ENCODE data around the gene ZNF648. TPM values are rescaled to one million over a fixed set of nuclear protein-coding genes. Genes with fewer than 3 reads are reported as not detected.

ZNF648 gene
- total RNA-seq, 1 donor, result not detected

DNA sequence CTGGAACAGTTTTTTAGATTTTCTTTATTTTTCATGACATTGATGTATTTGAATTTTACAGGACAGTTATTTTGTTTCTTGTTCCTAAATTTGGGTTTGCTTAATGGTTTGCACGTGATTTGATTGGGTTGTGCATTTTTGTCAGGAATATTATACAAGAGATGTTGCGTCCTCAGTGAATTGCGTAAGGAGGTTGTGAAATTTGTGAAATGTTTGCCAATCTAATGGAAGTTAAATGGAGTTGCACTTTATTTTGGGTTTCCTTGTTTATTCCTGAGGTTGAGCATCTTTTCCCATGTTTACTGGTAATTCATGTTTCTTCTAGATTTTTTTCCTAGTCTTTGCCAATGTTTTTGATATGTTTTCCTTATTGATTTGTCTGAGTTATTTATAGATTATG is 19.9 kb downstream of the ZNF648 start:
- Histone ChIP-seq H3K36me3 (ENCODE audit: insufficient read depth, low read length) (no peaks in the 10 kb centered on the region), H3K4me3 (ENCODE audit: insufficient read depth, low read length) (no peak overlapping the region), H4K20me1 (ENCODE audit: insufficient read depth, low read length) (no peaks in the 10 kb centered on the region), H3K27me3 (ENCODE audit: insufficient read depth, low read length) (no peaks in the 10 kb centered on the region), H3K4me2 (ENCODE audit: insufficient read depth, low read length) (no peak overlapping the region), H3K4me1 (ENCODE audit: insufficient read depth, low read length) (no peaks in the 10 kb centered on the region), H3K27ac (ENCODE audit: low read depth, low read length) (no peak overlapping the region), H3K9me3 (ENCODE audit: low read depth, low read length) (no peaks in the 10 kb centered on the region), H3K79me2 (ENCODE audit: insufficient read depth, low read length) (no peaks in the 10 kb centered on the region), H2AFZ (ENCODE audit: low read length) (no peak overlapping the region)
- TF ChIP-seq, protein P1, sequence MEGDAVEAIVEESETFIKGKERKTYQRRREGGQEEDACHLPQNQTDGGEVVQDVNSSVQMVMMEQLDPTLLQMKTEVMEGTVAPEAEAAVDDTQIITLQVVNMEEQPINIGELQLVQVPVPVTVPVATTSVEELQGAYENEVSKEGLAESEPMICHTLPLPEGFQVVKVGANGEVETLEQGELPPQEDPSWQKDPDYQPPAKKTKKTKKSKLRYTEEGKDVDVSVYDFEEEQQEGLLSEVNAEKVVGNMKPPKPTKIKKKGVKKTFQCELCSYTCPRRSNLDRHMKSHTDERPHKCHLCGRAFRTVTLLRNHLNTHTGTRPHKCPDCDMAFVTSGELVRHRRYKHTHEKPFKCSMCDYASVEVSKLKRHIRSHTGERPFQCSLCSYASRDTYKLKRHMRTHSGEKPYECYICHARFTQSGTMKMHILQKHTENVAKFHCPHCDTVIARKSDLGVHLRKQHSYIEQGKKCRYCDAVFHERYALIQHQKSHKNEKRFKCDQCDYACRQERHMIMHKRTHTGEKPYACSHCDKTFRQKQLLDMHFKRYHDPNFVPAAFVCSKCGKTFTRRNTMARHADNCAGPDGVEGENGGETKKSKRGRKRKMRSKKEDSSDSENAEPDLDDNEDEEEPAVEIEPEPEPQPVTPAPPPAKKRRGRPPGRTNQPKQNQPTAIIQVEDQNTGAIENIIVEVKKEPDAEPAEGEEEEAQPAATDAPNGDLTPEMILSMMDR (IDR thresholded peaks at IDR 0.05; ENCODE audit: extremely low read depth, low read depth, low read length), result no peak
- DNase-seq (ENCODE audit: insufficient read length, low spot score, missing footprints), result no peak

DNA sequence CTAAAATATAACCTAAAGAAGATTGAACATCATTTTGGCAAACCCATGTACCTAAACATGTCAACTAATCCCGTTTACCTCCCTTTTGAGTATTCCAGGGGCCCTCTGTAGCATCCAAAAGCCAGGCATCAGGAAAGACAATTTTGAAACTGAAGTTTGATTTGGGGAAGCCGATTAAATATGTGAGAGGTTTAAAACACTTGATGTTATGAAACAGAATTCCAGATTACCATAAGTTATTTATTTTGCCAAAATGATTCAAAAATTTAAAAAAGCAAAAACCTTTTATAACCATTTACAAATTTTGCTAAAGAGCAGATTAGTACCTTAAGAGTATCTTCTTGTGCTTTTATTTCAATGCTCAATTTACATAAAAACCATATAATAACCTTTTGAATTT is 23.3 kb downstream of the ZNF648 start:
- no peaks in the 10 kb centered on the region for H3K4me1 ChIP-seq (ENCODE audit: insufficient read depth, low read length)
- DNase-seq (ENCODE audit: insufficient read length, low spot score, missing footprints), result no peak
- H3K36me3 ChIP-seq (ENCODE audit: insufficient read depth, low read length), result no peaks in the 10 kb centered on the region
- no peak overlapping the region for H2AFZ ChIP-seq (ENCODE audit: low read length)
- TF ChIP-seq, protein P1 (IDR thresholded peaks at IDR 0.05; ENCODE audit: extremely low read depth, low read depth, low read length), result no peak
- no peak overlapping the region for H3K4me3 ChIP-seq (ENCODE audit: insufficient read depth, low read length)
- no peak overlapping the region for H3K4me2 ChIP-seq (ENCODE audit: insufficient read depth, low read length)
- no peaks in the 10 kb centered on the region for H4K20me1 ChIP-seq (ENCODE audit: insufficient read depth, low read length)
- H3K9me3 ChIP-seq (ENCODE audit: low read depth, low read length), result no peaks in the 10 kb centered on the region
- H3K27me3 ChIP-seq (ENCODE audit: insufficient read depth, low read length), result no peaks in the 10 kb centered on the region
- no peaks in the 10 kb centered on the region for H3K79me2 ChIP-seq (ENCODE audit: insufficient read depth, low read length)
- H3K27ac ChIP-seq (ENCODE audit: low read depth, low read length), result no peak overlapping the region

DNA sequence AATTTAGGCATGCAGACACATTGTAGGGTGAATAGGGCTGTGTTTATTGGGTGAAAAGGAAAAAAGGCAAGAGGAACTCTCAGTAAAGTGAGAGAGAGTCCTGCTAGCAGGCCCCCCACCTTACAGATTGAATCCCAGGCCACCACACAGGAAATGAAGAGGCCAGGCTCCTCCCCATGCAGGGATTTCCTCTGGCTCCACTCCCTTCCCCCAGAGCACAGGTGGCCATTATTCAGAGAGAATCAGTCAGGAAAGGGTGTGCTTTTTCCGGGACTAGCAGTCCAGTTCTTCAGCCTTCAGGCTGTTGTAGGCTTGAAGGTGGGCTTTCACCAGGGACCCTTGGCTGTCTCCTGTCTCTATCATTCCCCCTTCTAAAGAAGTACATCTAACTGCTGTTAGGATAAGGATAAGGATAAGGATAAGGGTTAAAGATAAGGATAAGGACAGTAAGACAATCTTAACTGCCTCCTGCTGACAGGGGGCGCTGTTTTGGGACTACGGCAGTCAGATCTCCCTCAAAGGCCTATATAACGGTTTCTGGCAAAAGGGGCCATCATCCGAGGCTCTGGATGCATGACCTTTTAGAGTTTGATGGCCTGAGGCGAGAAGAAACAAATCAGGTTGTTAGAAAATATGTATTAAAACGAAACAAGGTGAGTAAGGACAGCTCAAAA is 26.3 kb downstream of the ZNF648 start:
- no peak for DNase-seq (ENCODE audit: insufficient read length, low spot score, missing footprints)
- H3K27me3 ChIP-seq (ENCODE audit: insufficient read depth, low read length), result no peaks in the 10 kb centered on the region
- H3K36me3 ChIP-seq (ENCODE audit: insufficient read depth, low read length), result no peaks in the 10 kb centered on the region
- no peaks in the 10 kb centered on the region for H3K4me1 ChIP-seq (ENCODE audit: insufficient read depth, low read length)
- H3K79me2 ChIP-seq (ENCODE audit: insufficient read depth, low read length), result no peaks in the 10 kb centered on the region
- no peak overlapping the region for H2AFZ ChIP-seq (ENCODE audit: low read length)
- H4K20me1 ChIP-seq (ENCODE audit: insufficient read depth, low read length), result no peaks in the 10 kb centered on the region
- H3K4me3 ChIP-seq (ENCODE audit: insufficient read depth, low read length), result no peak overlapping the region
- no peak overlapping the region for H3K4me2 ChIP-seq (ENCODE audit: insufficient read depth, low read length)
- TF ChIP-seq, protein P1 (IDR thresholded peaks at IDR 0.05; ENCODE audit: extremely low read depth, low read depth, low read length), result no peak
- H3K9me3 ChIP-seq (ENCODE audit: low read depth, low read length), result no peaks in the 10 kb centered on the region
- no peak overlapping the region for H3K27ac ChIP-seq (ENCODE audit: low read depth, low read length)

DNA sequence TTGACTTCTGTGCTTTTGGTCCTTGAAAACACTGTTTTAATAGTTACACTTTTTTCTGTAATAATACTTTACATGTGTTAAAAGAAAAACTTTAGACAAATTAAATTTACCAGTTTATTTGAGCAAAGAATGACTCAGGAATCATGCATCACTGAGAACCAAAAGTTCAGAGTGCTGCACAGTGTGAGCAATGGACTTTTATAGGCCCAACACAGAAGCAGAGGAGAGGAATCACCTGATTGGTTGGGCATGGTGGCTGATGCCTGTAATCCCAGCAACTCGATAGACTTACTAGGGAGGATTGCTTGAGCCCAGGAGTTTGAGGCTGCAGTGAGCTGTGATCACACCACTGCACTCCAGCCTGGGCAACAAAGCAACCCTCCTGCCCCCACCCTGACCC is 29.3 kb downstream of the ZNF648 start:
- no peak for DNase-seq (ENCODE audit: insufficient read length, low spot score, missing footprints)
- Histone ChIP-seq H3K9me3 (ENCODE audit: low read depth, low read length) (no peaks in the 10 kb centered on the region), H3K27me3 (ENCODE audit: insufficient read depth, low read length) (no peaks in the 10 kb centered on the region), H2AFZ (ENCODE audit: low read length) (no peak overlapping the region), H3K79me2 (ENCODE audit: insufficient read depth, low read length) (no peaks in the 10 kb centered on the region), H4K20me1 (ENCODE audit: insufficient read depth, low read length) (no peaks in the 10 kb centered on the region), H3K36me3 (ENCODE audit: insufficient read depth, low read length) (no peaks in the 10 kb centered on the region), H3K4me2 (ENCODE audit: insufficient read depth, low read length) (no peak overlapping the region), H3K4me3 (ENCODE audit: insufficient read depth, low read length) (no peak overlapping the region), H3K27ac (ENCODE audit: low read depth, low read length) (no peak overlapping the region), H3K4me1 (ENCODE audit: insufficient read depth, low read length) (no peaks in the 10 kb centered on the region)
- TF ChIP-seq, protein P1 (IDR thresholded peaks at IDR 0.05; ENCODE audit: extremely low read depth, low read depth, low read length), result no peak

Data from osteoblast (primary cell).